GM21390 (cell line): Measurements from ENCODE around the gene OSBPL10.
A peak's percentile ranks its signal among the peaks of the same experiment; 100 is the strongest.
"Not testable (repeated sequence)": the region's sequence is repeated elsewhere in the genome, so short reads cannot be mapped to it uniquely, and the experiment has no call there.

ENCODE experiments used
- ATAC-seq: cut with Tn5 transposase; IDR thresholded peaks from one replicate; pipeline ENCODE4 v1.9.1; 2021; ENCODE audit not compliant: unreplicated experiment

The OSBPL10 gene

GRCh38 chr3:31981206-31982181, at the start of gene OSBPL10, which contains the start of gene ZNF860:
Gene OSBPL10, minus strand, starts transcription at chr3:31981262. Its CDS starts 83 bp downstream, at chr3:31981179.
Gene ZNF860, plus strand, starts transcription at chr3:31981750. Its CDS starts 7,330 bp downstream, at chr3:31989080.
- peak; percentile 25 for ATAC-seq

- ATAC-seq, result no peak
Observed at GRCh38 chr3:32026593-32026992, 45.5 kb upstream of the OSBPL10 start.

- no peak for ATAC-seq
Observed at GRCh38 chr3:32022947-32023346, 41.9 kb upstream of the OSBPL10 start.

DNA sequence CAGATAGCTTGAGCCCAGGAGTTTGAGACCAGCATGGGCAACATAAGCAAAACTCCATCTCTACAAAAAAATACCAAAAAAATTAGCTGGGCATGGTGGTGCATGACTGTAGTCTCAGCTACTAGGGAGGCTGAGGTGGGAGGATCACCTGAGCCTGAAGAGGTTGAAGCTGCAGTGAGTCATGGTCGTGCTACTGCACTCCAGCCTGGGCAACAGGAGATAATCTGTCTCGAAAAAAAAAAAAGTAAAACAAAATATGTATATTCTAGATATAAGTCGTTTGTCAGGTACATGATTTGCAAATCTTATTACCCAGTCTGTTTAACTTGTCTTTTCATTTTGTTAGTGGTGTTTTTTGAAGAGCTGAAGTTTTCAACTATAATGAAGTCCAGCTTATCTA, 40.7 kb upstream of the OSBPL10 start:
- no peak for ATAC-seq

GRCh38 chr3:32021155-32021554, 40.1 kb upstream of the OSBPL10 start:
- no peak for ATAC-seq

- no peak for ATAC-seq
Observed at GRCh38 chr3:32018757-32019564, 37.9 kb upstream of the OSBPL10 start.

DNA sequence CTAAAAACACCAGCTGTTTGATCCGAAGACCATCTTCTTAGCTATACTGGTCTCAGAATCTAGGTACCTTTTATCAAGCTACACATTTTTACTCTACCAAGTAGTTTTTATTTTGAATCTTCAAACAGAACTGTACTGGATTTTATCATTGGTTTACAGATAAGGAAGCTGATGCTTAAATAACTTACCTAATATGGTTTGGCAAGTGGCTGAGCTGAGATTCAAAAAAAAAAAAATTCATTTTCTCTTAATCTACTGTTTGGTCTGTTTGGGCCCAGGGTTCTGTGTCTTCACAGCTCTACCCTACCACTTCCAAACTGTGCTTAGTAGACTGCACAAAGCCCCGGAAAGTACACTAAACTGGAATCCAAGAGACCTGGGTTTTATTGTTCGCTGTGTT, 36.2 kb upstream of the OSBPL10 start:
- ATAC-seq, result no peak

DNA sequence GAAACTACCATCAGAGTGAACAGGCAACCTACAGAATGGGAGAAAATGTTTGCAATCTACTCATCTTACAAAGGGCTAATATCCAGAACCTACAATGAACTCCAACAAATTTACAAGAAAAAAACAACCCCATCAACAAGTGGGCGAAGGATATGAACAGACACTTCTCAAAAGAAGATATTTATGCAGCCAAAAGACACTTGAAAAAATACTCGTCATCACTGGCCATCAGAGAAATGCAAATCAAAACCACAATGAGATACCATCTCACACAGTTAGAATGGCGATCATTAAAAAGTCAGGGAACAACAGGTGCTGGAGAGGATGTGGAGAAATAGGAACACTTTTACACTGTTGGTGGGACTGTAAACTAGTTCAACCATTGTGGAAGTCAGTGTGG, 34.6 kb upstream of the OSBPL10 start:
- not testable (repeated sequence) for ATAC-seq

DNA sequence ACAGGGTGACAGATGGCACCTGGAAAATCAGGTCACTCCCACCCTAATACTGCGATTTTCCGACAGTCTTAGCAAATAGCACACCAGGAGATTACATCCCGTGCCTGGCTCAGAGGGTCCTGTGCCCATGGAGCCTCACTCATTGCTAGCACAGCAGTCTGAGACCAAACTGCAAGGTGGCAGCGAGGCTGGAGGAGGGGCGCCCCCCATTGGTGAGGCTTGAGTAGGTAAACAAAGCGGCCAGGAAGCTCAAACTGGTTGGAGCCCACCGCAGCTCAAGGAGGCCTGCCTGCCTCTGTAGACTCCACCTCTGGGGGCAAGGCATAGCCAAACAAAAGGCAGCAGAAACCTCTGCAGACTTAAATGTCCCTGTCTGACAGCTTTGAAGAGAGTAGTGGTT, 29.6 kb upstream of the OSBPL10 start:
- ATAC-seq, result not testable (repeated sequence)

- no peak for ATAC-seq
Observed at GRCh38 chr3:32009957-32010356, 28.9 kb upstream of the OSBPL10 start.

GRCh38 chr3:32009101-32009500, 28.0 kb upstream of the OSBPL10 start:
- ATAC-seq, result no peak

DNA sequence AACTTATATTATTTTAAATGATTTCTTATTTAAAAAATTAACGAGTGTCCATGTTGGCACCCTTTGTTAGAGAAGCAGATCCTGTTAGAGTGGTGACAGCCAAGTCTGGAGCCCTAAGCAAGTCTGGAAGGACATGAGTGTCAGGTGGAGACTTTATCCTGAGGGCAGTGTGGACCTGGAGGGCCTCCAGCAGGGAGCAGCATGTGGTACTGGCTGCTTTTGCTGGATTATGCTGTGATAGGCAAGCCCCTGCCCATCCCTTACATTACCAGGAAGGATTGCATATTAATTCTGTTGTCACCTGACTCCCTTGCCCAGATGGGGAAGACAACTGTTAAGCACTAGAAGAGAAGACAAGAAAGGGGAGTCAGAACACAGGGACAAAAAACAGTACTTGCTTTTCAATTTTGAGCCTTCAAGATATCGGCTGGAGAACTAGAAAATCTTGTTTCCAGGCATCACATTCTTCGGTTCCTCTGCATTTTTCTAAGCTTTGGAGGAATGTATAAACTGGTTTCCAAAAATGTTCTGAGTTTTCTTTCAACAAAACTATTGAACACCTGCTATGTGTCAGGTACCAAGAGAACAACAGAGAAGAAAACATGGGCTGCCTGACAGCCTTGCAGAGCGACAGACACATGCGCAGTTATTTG, 23.2 kb upstream of the OSBPL10 start:
- no peak for ATAC-seq

DNA sequence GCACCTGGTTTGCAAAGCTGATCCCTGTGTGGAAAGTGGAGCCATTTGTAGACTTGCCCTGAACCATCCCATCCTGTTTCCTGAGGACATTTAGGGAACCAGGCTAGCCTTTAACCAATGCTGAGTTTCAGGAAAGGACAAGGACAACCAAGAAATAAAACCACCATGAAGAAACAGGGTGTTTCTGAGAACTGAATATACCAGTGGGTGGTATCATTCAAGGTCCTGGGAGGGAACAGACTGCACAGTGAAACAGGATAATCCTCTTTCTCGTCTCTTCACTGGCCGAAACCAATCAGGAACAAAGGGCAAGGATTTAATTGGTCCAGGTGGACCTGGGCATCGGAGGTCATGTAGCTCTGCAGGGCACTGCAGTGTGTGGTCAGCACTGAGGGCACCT, 22.3 kb upstream of the OSBPL10 start:
- ATAC-seq, result no peak

DNA sequence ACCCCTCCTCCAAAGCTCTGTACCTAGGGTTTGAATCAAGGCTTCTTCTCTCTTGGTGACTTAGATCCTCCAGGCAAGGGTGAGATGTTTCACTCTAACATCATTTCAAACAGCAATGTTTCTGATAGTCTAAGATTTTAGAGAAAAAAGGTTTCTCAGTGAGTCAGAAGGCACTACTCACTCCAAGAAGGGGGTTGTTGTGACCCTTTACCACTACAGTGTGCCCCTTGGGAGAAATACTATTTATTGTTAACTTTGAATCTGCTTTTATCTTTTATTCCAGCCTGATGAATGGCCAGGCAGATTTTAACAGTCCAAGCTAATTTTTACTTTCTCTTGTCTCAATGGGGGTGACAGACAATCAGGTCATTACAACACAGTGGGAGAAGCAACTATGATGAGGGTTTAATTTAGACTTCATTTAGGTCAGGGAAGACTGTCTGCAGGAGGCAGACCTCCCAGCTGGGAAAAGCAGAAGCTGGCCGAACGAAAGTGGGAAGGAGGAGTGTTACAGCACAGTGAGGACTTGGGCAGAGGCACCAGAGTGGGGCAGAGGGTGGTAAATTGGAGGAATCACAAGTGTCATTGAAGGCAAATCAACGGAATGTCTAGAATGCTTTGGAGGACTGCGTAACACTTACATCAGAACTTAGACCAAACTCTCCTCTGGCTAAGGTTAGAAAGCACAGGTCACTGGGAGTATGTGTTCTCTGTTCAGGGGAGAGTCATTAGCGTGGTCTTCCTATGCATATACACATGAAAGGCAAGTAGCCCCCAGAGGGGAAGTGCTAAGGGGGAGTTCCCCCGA, 21.7 kb upstream of the OSBPL10 start:
- no peak for ATAC-seq

DNA sequence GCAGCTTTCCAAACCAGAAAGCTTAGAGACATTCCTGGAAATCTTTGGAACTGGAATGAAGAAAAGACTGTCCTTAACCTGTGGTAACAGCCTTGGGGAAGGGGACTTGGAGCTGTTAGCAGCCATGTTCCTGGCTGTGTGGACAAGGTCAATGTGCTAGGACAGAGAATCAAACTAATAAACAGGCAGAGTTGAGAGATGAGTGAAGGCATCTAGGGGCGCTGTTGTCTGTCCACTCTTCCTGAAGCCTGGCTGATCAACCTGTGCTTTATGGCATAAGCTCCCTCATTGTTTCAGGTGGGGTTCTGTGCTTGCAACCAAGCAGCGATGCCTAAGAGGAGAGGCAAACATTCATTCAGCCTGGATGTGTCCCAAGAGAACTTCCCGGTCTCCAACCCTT, 19.8 kb upstream of the OSBPL10 start:
- ATAC-seq, result no peak

DNA sequence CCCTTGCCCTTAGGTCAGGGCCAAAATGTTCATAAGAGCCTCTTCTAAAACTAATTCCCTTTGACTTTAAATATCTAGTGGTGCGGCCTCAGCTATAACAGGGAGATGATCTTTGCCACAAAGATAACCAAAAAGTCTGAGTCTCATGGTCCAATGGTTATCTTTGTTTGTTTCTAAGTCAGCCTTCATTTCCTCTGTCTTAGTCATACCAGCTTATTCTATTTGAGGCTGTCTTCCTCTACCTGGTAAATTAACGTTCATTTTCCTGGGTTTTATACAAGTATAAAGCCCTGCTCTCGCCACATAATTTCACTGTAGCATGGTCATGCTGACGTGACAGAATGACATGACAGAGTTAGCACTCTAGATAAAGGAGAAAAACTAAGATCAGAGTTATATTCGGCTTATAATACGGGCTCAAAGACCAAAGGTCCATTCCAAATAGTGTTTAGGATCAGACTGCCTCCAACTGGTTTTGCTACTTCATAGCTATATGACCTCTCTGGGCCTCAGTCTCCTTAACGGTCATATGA, 18.9 kb upstream of the OSBPL10 start:
- ATAC-seq, result peak; percentile 74

- no peak for ATAC-seq
Observed at GRCh38 chr3:31997500-31997899, 16.4 kb upstream of the OSBPL10 start.

DNA sequence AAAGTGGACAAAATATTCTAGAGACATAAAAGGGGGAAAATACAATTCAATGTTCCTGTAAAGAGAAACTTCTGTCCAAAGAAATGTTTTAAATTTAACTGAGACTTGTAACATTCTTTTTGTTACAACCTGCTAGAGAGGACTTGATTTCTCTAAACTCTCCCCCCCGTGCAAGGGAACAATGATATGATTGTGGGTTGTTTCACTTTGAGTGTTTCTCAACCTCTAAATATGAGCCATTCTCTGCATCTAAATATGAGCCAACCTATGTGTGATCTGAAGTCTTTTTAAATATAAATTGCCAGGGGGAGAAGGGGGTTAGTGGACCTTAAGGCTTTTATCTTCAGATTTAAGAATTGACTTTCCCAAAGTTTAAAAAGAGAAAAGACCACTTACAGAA, 15.1 kb upstream of the OSBPL10 start:
- no peak for ATAC-seq

DNA sequence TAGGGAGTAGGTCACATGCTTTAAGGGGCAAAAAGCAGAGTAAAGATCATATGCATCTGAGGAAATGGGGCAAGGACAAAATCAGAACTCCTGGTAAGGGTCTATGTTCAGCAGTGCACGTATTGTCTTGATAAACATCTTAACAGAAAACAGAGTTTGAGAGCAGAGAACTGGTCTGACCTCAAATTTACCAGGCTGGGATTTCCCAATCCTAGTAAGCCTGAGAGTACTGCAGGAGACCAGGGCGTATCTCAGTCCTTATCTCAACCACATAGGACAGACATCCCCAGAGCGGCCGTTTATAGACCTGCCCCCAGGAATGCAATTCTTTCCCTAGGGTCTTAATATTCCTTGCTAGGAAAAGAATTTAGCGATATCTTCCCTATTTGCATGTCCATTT, 14.0 kb upstream of the OSBPL10 start:
- not testable (repeated sequence) for ATAC-seq

DNA sequence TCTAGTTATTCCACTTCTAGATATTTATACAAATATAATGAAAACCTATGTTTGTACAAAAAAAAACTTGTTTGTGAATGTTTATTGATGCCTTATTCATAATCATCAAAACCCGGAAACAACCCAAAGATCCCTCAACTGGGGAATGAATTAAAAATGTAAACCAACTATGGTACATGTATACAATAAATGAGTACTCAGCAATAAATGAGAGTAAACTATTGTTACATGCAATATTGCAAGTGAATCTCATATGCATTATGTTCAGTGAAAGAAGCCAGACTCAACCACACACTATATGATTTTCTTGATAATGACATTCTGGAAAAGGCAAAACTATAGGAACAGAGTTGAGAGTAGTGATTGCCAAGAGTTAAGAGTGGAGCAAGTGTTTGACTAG, 12.8 kb upstream of the OSBPL10 start:
- no peak for ATAC-seq
